Esophagus (tissue), 2 donors: ENCODE results near the gene LIME1. TPM values are rescaled to one million over a fixed set of nuclear protein-coding genes. Genes with fewer than 3 reads are reported as not detected.

ENCODE experiments used
- H3K27ac ChIP-seq, 2 donors: one replicate each; pipeline ENCODE4 v1.5.1; 2013; ENCODE audit warnings: low read depth in 2 of 2, mild to moderate bottlenecking in 2 of 2, inconsistent platforms in 1 of 2, low read length in 1 of 2, moderate library complexity in 1 of 2
- H3K27me3 ChIP-seq, 2 donors: one replicate each; pipeline ENCODE4 v1.6.1; 2013; ENCODE audit warnings: low read length in 2 of 2, control low read depth in 1 of 2, mild to moderate bottlenecking in 1 of 2; ENCODE audit not compliant: insufficient read depth in 2 of 2, control insufficient read depth in 1 of 2
- H3K36me3 ChIP-seq, 2 donors: one replicate each; pipeline ENCODE4 v1.6.1; 2013; ENCODE audit warnings: low read length in 1 of 2; ENCODE audit not compliant: control insufficient read depth in 2 of 2, insufficient read depth in 2 of 2
- H3K4me1 ChIP-seq, 2 donors: one replicate each; pipeline ENCODE4 v1.6.1; 2013; ENCODE audit warnings: low read length in 1 of 2; ENCODE audit not compliant: control insufficient read depth in 2 of 2, insufficient read depth in 2 of 2
- H3K4me3 ChIP-seq, 2 donors: one replicate each; pipeline ENCODE4 v1.5.1; 2013; ENCODE audit warnings: low read length in 2 of 2, mild to moderate bottlenecking in 2 of 2, low read depth in 1 of 2, moderate library complexity in 1 of 2
- H3K9me3 ChIP-seq, 2 donors: one replicate each; pipeline ENCODE4 v1.6.1; 2013; ENCODE audit warnings: mild to moderate bottlenecking in 2 of 2, low read depth in 1 of 2, low read length in 1 of 2, moderate library complexity in 1 of 2; ENCODE audit not compliant: control insufficient read depth in 2 of 2, insufficient read depth in 1 of 2
- WGBS, 2 donors: extraction: QIAGEN DNeasy Blood & Tissue Kit; methylation state at CpG; one replicate each; pipeline ENCODE4 v1.1.7; 2013; 5-methylcytosine and 5-hydroxymethylcytosine counted together
- polyA plus RNA-seq, 2 donors: library from polyadenylated mRNA; stranded (reverse); fragments of 200-250 nt; gene quantifications; one replicate each; pipeline ENCODE4 v1.2.3, GENCODE V29; 2013
- donor health status: healthy with polysubstance abuse.
- donor health status: Bipolar disorder and iron deficiency.

Gene LIME1
- polyA plus RNA-seq, 2 donors, result 12.6 to 24.5 TPM

DNA sequence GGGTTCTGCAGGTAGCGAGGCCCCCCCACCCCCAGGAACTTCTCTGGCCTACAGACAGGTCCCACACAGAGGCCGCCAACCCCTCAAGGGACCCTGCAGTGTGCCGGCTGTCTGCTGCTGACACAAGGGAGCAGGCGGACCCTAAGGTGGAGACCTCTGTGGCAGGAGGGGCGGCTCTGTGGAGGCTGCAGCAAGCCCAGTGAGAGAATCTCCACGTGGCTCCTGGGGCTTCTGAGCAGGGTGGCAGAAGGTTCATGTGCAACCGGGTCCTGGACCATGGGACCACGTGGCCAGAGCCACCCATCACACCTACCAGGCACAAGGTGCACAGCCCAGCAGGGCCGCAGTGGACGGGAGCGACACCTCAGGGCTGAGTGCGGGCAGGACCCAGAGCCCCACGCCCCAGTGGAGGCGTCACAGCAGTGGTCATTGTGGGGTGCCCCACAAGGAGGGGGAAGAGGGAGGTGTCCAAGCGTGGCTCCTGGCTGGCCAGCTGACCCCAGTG lies 32.9 kb upstream of the LIME1 start:
- H3K27me3 ChIP-seq, result no peaks in the 10 kb centered on the region
- 79 to 89% methylated on average over 10 to 15 of the region's 15 CpGs for WGBS, 2 donors
- H3K4me3 ChIP-seq, result no peak overlapping the region
- peaks cover 6 to 22% of the 10 kb centered on the region in 2 donors for H3K36me3 ChIP-seq
- H3K9me3 ChIP-seq, result no peaks in the 10 kb centered on the region
- H3K4me1 ChIP-seq, result peaks cover 0 to 8% of the 10 kb centered on the region in 2 donors
- H3K27ac ChIP-seq, result no peak overlapping the region

DNA sequence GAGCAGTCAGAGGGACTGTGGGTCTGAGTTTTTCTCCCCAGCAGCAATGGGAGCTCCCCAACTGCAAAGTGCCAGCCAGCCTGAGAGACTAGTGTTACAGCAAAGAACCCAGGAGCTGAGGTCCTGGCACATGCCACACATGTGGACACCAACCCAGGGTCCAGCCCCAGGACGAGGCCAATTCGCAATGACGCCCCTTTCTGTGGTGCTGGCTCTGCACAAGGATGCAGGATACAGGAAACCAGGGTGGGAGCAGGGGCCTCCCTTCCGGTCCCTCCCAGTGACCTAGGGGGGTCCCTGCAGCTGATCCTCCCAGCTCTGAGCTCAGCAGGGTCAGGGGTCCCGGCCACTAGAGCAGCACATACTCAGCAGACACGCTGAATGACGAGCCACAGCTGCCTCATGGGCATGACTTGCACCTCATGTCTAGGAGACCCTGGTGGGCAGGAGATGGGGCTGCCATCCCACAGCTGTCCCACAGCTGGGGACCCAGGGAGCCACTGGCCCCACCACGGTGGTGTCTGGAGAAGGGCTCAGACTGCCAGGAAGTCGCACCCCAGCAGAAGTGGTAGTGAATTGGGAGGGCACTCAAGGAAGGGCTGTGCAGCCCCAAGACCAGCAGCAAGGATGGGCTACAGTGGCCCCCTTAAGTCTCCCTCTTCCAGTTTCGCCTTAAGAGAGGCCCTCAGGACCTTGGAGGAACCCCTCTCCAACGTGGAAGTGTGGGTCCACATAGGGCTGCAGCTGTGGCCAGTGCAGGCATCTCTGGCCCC lies 32.3 kb upstream of the LIME1 start:
- Histone ChIP-seq H3K4me1 (peaks cover 0 to 14% of the 10 kb centered on the region in 2 donors), H3K27ac (no peak overlapping the region), H3K36me3 (peaks cover 6 to 27% of the 10 kb centered on the region in 2 donors), H3K9me3 (no peaks in the 10 kb centered on the region), H3K4me3 (no peak overlapping the region), H3K27me3 (no peaks in the 10 kb centered on the region)
- 88 to 90% methylated on average over 11 of the region's 11 CpGs for WGBS, 2 donors

DNA sequence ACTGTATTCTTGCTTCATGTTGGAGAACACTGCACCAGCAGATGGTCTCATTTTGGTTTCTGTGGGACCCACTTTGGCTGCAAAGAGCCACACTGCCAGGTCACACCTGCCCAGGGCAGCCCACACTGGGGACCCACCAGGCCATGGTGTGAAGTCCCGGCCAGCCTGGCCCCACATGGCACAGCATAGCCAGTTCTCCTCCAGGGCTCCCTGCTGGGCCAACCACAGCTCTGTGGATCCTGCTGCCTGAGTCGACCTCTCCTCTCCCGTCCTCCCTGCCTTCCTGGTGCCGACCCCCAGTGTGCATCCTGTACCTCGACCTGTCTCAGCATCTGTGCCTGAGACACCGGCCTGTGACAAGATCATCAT lies 31.7 kb upstream of the LIME1 start:
- Histone ChIP-seq H3K9me3 (no peaks in the 10 kb centered on the region), H3K36me3 (peaks cover 6 to 30% of the 10 kb centered on the region in 2 donors), H3K27me3 (no peaks in the 10 kb centered on the region), H3K4me3 (no peak overlapping the region), H3K27ac (no peak overlapping the region), H3K4me1 (peaks cover 0 to 12% of the 10 kb centered on the region in 2 donors)
- 78 to 87% methylated on average over 6 of the region's 6 CpGs for WGBS, 2 donors

DNA sequence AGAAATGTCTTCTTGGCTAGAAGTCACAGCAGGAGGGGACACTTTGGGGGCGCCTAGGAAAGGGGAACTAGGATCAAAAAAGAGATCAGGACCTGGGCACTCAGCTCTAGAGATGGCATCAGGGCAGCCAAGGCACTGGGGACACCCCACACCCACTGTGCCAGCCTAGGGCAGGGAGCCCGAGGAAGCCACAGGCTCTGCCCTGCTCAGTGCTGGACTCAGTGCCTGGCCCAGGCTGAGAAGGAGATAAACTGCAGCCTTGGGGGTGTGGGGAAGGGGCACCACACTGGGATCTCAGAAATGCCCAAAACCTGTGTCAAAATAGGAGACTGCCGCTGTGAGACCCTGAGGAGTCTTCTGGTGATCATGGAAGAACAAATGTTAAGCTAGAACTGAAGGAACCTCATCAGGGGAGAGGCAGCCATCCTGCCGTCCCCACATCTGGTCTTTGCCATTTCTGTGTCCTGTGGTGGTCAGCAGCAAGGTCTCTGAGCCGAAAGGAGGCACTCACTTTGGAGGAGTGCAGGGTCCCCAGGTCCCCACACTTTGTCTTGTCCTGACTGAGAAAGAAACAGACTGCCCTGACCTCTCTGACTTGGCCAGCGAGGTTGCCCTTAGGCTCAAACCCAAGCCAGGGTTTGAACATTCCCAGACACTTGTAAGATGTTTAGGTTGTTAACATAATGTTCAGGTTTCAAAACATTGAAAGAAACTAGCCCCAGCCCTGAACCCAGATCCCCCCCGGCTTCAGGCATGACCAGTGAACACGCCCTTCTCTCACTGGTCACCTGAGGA lies 31.0 kb upstream of the LIME1 start:
- H3K27me3 ChIP-seq, result no peaks in the 10 kb centered on the region
- H3K36me3 ChIP-seq, result peaks cover 6 to 30% of the 10 kb centered on the region in 2 donors
- WGBS, 2 donors, result 87 to 90% methylated on average over 8 of the region's 8 CpGs
- H3K27ac ChIP-seq, result no peak overlapping the region
- no peaks in the 10 kb centered on the region for H3K9me3 ChIP-seq
- H3K4me1 ChIP-seq, result peaks cover 0 to 12% of the 10 kb centered on the region in 2 donors
- H3K4me3 ChIP-seq, result no peak overlapping the region

DNA sequence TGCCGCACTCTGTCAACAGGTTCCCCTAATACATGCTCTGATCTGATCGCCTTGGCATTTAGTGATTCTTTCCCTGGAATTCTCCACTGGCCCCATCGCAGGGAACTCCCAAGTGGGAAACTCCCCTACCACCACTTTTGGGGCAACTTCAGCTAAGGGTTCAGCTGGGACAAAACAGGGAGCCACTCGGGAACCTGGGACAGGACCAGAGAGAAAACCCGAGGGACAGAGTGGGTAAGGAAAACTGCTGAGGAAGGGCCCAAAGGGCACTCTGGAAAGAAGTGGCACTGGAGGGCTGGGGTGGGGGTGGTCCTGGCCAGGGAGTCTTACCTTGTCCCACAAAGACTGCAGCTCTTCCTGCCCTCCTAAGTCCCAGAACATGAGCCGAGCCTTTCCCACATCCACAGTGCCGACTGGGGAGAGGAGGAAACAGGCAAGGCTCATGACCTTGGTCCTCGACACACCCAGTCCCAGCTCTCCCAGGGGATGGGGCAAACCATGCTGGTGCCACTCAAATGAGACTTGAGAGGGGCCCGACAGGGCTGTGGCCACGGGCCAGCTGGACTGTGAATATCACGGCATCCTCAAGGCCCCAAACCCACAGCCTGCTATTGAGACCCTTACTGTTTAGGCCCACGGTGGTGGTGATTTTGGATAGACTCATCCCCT lies 30.3 kb upstream of the LIME1 start:
- 69 to 72% methylated on average over 12 of the region's 12 CpGs for WGBS, 2 donors
- H3K9me3 ChIP-seq, result no peaks in the 10 kb centered on the region
- peaks cover 6 to 33% of the 10 kb centered on the region in 2 donors for H3K36me3 ChIP-seq
- H3K27me3 ChIP-seq, result no peaks in the 10 kb centered on the region
- peaks cover 0 to 12% of the 10 kb centered on the region in 2 donors for H3K4me1 ChIP-seq
- H3K4me3 ChIP-seq, result peak overlapping the region in 1 of 2 donors; percentile 86
- H3K27ac ChIP-seq, result peak overlapping the region in 1 of 2 donors; percentile 95

DNA sequence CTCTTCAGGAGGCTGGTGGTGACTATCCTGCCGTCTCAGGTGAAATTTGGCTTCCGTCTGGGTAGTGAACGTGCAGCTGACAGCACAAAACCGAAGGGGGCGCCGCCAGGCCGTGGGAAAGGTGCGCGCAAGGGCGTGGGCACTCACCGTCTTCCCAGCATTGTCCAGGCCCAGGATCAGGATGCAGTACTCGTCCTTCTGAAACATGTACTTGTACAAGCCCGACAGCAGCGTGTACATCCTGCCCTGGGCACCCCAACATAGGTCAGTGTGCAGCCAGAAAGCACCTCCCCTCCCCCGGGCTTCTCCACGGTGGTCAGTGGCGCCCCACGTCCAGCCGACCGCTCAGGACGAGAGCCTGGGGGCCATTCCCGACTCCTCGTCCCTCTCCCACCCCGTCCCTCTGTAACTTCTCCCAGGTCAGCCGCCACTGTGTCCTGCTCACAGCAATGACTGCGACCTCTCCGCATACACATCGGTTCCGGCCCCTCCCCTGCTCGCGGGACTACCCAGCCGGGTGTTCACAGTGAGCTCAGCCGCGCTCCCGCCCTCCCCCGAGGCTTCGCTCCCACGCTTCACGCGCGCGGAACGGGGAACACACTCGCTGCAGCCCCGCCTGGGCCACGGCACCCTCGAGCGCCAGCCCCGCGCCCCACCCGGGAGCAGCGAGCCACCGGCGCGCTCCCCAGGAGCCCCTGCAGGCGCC lies 29.5 kb upstream of the LIME1 start:
- 2% methylated on average over 56 of the region's 56 CpGs for WGBS, 2 donors
- Histone ChIP-seq H3K36me3 (peaks cover 6 to 35% of the 10 kb centered on the region in 2 donors), H3K4me3 (peak overlapping the region; percentile 85 to 86), H3K27me3 (no peaks in the 10 kb centered on the region), H3K9me3 (no peaks in the 10 kb centered on the region), H3K27ac (peak overlapping the region; percentile 90 to 95), H3K4me1 (peaks cover 0 to 12% of the 10 kb centered on the region in 2 donors)

DNA sequence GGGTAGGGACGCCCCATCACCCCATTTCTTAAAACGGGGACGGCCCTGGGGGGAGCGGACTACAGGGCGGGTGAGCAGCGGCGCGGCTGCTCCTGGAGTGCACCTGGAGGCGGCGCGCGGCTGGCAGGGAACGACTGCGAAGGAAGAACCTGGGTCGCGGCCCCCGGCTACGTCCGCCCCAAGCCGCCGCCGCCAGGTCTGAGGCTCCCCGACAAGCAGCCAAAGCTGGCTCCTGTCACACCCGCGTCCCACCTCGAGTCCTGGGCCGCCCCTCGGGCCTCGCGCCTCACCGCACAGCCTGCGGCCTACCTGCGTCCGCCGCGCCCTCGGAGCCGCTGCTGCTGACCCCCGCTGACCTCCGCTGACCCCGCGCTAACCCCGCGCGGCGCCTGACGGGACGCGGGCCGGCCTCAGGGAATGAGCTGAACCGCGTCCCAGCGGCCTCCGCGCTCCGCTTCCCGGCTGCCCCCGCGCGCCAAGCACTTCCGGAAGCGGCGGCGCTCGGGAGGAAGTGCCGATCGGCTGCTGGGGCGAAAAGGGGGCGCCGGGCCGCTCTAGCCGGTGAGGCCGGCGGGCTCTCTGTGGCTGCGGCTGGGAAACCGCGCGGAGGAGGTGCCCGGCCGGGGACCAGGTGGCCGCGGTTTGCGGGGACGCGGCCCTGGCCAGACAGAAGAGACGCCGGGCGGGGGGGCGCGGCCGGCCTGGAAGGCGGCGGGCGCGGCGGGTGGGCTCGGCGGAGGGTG lies 28.7 kb upstream of the LIME1 start, which contains the start of the genes ARFRP1 and ZGPAT:
ARFRP1 (minus strand) TSS at position 419 of the 743 bp plus-strand sequence. CDS start 885 bp downstream, outside the sequence.
ZGPAT (plus strand) TSS at position 482 of the 743 bp plus-strand sequence. CDS start 542 bp downstream, outside the sequence.
- peaks cover 0 to 12% of the 10 kb centered on the region in 2 donors for H3K4me1 ChIP-seq
- whole genome bisulfite sequencing, 2 donors, result 0 to 1% methylated on average over 54 to 98 of the region's 98 CpGs
- peak within 1 kb of the TSS; percentile 90 to 95 for H3K27ac ChIP-seq
- H3K4me3 ChIP-seq, result peak within 1 kb of the TSS; percentile 85 to 86
- H3K36me3 ChIP-seq, result peaks cover 6 to 35% of the 10 kb centered on the region in 2 donors
- no peaks in the 10 kb centered on the region for H3K9me3 ChIP-seq
- H3K27me3 ChIP-seq, result no peaks in the 10 kb centered on the region

DNA sequence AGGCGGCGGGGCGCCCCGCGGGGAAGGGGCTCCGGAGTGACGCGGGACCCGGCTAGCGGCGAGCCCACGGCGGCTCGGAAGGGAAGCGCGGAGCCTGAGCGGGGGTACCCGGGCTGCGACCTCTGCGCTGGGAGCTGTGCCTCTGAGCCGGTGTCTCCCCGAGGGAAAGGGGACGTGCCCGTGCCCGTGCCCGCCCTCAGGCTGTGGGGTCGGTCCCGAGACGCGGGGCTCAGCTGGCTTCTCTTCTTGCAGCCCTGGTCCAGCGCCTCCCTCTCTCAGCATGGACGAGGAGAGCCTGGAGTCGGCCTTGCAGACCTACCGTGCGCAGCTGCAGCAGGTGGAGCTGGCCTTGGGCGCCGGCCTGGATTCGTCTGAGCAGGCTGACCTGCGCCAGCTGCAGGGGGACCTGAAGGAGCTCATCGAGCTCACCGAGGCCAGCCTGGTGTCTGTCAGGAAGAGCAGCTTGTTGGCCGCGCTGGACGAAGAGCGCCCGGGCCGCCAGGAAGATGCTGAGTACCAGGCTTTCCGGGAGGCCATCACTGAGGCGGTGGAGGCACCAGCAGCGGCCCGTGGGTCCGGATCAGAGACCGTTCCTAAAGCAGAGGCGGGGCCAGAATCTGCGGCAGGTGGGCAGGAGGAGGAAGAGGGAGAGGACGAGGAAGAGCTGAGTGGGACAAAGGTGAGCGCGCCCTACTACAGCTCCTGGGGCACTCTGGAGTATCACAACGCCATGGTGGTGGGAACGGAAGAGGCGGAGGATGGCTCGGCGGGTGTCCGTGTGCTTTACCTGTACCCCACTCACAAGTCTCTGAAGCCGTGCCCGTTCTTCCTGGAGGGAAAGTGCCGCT lies 27.9 kb upstream of the LIME1 start:
- WGBS, 2 donors, result 22 to 26% methylated on average over 57 to 67 of the region's 67 CpGs
- H3K36me3 ChIP-seq, result peaks cover 6 to 35% of the 10 kb centered on the region in 2 donors
- no peaks in the 10 kb centered on the region for H3K27me3 ChIP-seq
- peak overlapping the region; percentile 85 to 86 for H3K4me3 ChIP-seq
- H3K4me1 ChIP-seq, result peaks cover 0 to 12% of the 10 kb centered on the region in 2 donors
- H3K27ac ChIP-seq, result peak overlapping the region; percentile 78 to 88
- no peaks in the 10 kb centered on the region for H3K9me3 ChIP-seq
